ENCODE measurements around the gene SCG3. TPM values are rescaled to one million over a fixed set of nuclear protein-coding genes. Genes with fewer than 3 reads are reported as not detected.

SCG3 gene
- total RNA-seq, 1 experiment from 2014 or later: 32.1 TPM

DNA sequence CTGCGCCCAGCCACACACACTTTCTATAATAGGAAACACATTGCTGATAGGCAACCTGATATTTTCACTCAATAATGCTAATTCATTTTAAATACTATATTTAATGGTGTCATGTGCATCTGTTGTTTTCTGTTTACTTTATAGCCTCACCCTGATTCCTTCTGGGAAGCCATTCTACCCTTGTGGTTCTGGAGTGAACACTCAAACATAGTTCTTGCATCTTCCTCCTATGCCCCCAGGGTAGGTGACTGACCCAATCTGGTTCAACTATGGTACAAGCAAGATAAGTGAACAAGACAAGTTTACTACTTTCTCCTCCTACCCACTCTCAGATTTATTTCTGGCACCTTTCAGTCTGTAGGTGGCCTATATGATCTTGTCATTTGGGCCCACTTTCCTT is 4.3 kb upstream of the SCG3 start:
- DNase-seq (ENCODE audit: low spot score) (no peak), ATAC-seq (no peak)
- no peaks in the 10 kb centered on the region for H3K9me3 Mint-ChIP-seq
- ChIA-PET CTCF (no interaction called here), POLR2A (no interaction called here)
- peaks cover 7% of the 10 kb centered on the region for H3K27me3 Mint-ChIP-seq (ENCODE audit: low read depth)
- TF ChIP-seq ATF1 (CRISPR knock-in tag; IDR thresholded peaks at IDR 0.05) (no peak), ZBTB21 (CRISPR knock-in tag; IDR thresholded peaks at IDR 0.05; ENCODE audit: borderline replicate concordance) (no peak), JAZF1 (CRISPR knock-in tag; IDR thresholded peaks at IDR 0.05) (no peak), ZNF416 (CRISPR knock-in tag; IDR thresholded peaks at IDR 0.05) (no peak), RELA (CRISPR knock-in tag; IDR thresholded peaks at IDR 0.05; ENCODE audit: borderline replicate concordance) (no peak), CREM (CRISPR knock-in tag; IDR thresholded peaks at IDR 0.05) (no peak), GTF2I (CRISPR knock-in tag; conservative IDR thresholded peaks at IDR 0.05) (no peak), TCF7 (CRISPR knock-in tag; IDR thresholded peaks at IDR 0.05; ENCODE audit: low read depth) (no peak), IRF2 (CRISPR knock-in tag; IDR thresholded peaks at IDR 0.05; ENCODE audit: borderline replicate concordance, low read depth) (no peak), NR2C2 (CRISPR knock-in tag; IDR thresholded peaks at IDR 0.05) (no peak), ZNF138 (CRISPR knock-in tag; conservative IDR thresholded peaks at IDR 0.05) (no peak), ESRRA (CRISPR knock-in tag; IDR thresholded peaks at IDR 0.05; ENCODE audit: borderline replicate concordance) (no peak), HMGA2 (CRISPR knock-in tag; IDR thresholded peaks at IDR 0.05) (no peak), ETV6 (CRISPR knock-in tag; IDR thresholded peaks at IDR 0.05) (no peak), NR3C1 (CRISPR knock-in tag; conservative IDR thresholded peaks at IDR 0.05; ENCODE audit: low read depth) (no peak)
- TF ChIP-seq, protein P1, sequence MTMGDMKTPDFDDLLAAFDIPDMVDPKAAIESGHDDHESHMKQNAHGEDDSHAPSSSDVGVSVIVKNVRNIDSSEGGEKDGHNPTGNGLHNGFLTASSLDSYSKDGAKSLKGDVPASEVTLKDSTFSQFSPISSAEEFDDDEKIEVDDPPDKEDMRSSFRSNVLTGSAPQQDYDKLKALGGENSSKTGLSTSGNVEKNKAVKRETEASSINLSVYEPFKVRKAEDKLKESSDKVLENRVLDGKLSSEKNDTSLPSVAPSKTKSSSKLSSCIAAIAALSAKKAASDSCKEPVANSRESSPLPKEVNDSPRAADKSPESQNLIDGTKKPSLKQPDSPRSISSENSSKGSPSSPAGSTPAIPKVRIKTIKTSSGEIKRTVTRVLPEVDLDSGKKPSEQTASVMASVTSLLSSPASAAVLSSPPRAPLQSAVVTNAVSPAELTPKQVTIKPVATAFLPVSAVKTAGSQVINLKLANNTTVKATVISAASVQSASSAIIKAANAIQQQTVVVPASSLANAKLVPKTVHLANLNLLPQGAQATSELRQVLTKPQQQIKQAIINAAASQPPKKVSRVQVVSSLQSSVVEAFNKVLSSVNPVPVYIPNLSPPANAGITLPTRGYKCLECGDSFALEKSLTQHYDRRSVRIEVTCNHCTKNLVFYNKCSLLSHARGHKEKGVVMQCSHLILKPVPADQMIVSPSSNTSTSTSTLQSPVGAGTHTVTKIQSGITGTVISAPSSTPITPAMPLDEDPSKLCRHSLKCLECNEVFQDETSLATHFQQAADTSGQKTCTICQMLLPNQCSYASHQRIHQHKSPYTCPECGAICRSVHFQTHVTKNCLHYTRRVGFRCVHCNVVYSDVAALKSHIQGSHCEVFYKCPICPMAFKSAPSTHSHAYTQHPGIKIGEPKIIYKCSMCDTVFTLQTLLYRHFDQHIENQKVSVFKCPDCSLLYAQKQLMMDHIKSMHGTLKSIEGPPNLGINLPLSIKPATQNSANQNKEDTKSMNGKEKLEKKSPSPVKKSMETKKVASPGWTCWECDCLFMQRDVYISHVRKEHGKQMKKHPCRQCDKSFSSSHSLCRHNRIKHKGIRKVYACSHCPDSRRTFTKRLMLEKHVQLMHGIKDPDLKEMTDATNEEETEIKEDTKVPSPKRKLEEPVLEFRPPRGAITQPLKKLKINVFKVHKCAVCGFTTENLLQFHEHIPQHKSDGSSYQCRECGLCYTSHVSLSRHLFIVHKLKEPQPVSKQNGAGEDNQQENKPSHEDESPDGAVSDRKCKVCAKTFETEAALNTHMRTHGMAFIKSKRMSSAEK (CRISPR knock-in tag; IDR thresholded peaks at IDR 0.05; ENCODE audit: borderline replicate concordance): no peak
- TF ChIP-seq, protein P2, sequence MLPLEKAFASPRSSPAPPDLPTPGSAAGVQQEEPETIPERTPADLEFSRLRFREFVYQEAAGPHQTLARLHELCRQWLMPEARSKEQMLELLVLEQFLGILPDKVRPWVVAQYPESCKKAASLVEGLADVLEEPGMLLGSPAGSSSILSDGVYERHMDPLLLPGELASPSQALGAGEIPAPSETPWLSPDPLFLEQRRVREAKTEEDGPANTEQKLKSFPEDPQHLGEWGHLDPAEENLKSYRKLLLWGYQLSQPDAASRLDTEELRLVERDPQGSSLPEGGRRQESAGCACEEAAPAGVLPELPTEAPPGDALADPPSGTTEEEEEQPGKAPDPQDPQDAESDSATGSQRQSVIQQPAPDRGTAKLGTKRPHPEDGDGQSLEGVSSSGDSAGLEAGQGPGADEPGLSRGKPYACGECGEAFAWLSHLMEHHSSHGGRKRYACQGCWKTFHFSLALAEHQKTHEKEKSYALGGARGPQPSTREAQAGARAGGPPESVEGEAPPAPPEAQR (CRISPR knock-in tag; IDR thresholded peaks at IDR 0.05): no peak
- TF ChIP-seq, protein P3, sequence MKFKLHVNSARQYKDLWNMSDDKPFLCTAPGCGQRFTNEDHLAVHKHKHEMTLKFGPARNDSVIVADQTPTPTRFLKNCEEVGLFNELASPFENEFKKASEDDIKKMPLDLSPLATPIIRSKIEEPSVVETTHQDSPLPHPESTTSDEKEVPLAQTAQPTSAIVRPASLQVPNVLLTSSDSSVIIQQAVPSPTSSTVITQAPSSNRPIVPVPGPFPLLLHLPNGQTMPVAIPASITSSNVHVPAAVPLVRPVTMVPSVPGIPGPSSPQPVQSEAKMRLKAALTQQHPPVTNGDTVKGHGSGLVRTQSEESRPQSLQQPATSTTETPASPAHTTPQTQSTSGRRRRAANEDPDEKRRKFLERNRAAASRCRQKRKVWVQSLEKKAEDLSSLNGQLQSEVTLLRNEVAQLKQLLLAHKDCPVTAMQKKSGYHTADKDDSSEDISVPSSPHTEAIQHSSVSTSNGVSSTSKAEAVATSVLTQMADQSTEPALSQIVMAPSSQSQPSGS (CRISPR knock-in tag; IDR thresholded peaks at IDR 0.05; ENCODE audit: borderline replicate concordance, low read depth): no peak
- TF ChIP-seq, protein P4, sequence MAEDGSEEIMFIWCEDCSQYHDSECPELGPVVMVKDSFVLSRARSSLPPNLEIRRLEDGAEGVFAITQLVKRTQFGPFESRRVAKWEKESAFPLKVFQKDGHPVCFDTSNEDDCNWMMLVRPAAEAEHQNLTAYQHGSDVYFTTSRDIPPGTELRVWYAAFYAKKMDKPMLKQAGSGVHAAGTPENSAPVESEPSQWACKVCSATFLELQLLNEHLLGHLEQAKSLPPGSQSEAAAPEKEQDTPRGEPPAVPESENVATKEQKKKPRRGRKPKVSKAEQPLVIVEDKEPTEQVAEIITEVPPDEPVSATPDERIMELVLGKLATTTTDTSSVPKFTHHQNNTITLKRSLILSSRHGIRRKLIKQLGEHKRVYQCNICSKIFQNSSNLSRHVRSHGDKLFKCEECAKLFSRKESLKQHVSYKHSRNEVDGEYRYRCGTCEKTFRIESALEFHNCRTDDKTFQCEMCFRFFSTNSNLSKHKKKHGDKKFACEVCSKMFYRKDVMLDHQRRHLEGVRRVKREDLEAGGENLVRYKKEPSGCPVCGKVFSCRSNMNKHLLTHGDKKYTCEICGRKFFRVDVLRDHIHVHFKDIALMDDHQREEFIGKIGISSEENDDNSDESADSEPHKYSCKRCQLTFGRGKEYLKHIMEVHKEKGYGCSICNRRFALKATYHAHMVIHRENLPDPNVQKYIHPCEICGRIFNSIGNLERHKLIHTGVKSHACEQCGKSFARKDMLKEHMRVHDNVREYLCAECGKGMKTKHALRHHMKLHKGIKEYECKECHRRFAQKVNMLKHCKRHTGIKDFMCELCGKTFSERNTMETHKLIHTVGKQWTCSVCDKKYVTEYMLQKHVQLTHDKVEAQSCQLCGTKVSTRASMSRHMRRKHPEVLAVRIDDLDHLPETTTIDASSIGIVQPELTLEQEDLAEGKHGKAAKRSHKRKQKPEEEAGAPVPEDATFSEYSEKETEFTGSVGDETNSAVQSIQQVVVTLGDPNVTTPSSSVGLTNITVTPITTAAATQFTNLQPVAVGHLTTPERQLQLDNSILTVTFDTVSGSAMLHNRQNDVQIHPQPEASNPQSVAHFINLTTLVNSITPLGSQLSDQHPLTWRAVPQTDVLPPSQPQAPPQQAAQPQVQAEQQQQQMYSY (CRISPR knock-in tag; IDR thresholded peaks at IDR 0.05): no peak
- TF ChIP-seq, protein P5, sequence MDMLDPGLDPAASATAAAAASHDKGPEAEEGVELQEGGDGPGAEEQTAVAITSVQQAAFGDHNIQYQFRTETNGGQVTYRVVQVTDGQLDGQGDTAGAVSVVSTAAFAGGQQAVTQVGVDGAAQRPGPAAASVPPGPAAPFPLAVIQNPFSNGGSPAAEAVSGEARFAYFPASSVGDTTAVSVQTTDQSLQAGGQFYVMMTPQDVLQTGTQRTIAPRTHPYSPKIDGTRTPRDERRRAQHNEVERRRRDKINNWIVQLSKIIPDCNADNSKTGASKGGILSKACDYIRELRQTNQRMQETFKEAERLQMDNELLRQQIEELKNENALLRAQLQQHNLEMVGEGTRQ (CRISPR knock-in tag; IDR thresholded peaks at IDR 0.05): no peak
- H3K4me1 Mint-ChIP-seq: peaks cover 14% of the 10 kb centered on the region
- no peak overlapping the region for H3K4me3 Mint-ChIP-seq
- no peaks in the 10 kb centered on the region for H3K36me3 Mint-ChIP-seq
- H3K27ac Mint-ChIP-seq: no peak overlapping the region

Data from WTC11 (cell line).